Heart left ventricle (tissue), 16 donors: ENCODE results near the gene DCDC1. TPM values are rescaled to one million over a fixed set of nuclear protein-coding genes. Genes with fewer than 3 reads are reported as not detected.

Experiments
- ATAC-seq, 4 donors: fragments of 200-7000 bp; cut with Tn5 transposase; one replicate each; pipeline ENCODE4 v1.9.1; 2020 to 2022; ENCODE audit warnings: moderate library complexity in 4 of 4, mild to moderate bottlenecking in 3 of 4, moderate number of reproducible peaks in 1 of 4
- DNase-seq, 5 donors: peaks; one replicate each; pipeline ENCODE4 v3.0.0-alpha.2; 2020
- H3K27ac ChIP-seq, 12 donors: fragments of 200-600 bp; sonication (generic) in 4 of 12; one replicate each; pipeline versions ENCODE4 v1.5.0 to v1.8.0; 2016 to 2022; ENCODE audit warnings: mild to moderate bottlenecking in 2 of 12
- H3K27me3 ChIP-seq, 9 donors: fragments of 200-600 bp; sonication (generic) in 2 of 9; one replicate each; pipeline versions ENCODE4 v1.5.1 to v1.8.0; 2016 to 2022; ENCODE audit warnings: mild to moderate bottlenecking in 3 of 9
- H3K36me3 ChIP-seq, 9 donors: fragments of 200-600 bp; sonication (generic) in 2 of 9; one replicate each; pipeline versions ENCODE4 v1.5.0 to v1.8.0; 2018 to 2022; ENCODE audit warnings: mild to moderate bottlenecking in 2 of 9
- H3K4me1 ChIP-seq, 12 donors: fragments of 200-600 bp; sonication (generic) in 4 of 12; one replicate each; pipeline versions ENCODE4 v1.5.0 to v1.8.0; 2016 to 2022; ENCODE audit warnings: mild to moderate bottlenecking in 3 of 12
- H3K4me3 ChIP-seq, 12 donors: fragments of 200-600 bp; sonication (generic) in 4 of 12; one replicate each; pipeline versions ENCODE4 v1.5.0 to v1.8.0; 2017 to 2022; ENCODE audit warnings: mild to moderate bottlenecking in 9 of 12, moderate library complexity in 4 of 12
- H3K9me3 ChIP-seq, 12 donors: fragments of 200-600 bp; sonication (generic) in 4 of 12; one replicate each; pipeline versions ENCODE4 v1.5.0 to v1.8.0; 2016 to 2022; ENCODE audit warnings: mild to moderate bottlenecking in 1 of 12
- POLR2A ChIP-seq, 2 donors: fragments of 450-650 bp; IDR thresholded peaks; one replicate each; pipeline ENCODE4 v1.6.1; 2017; ENCODE audit warnings: antibody characterized with exemption in 2 of 2, mild to moderate bottlenecking in 2 of 2, moderate library complexity in 2 of 2
- WGBS, 4 donors: extraction: QIAGEN DNeasy Blood & Tissue Kit in 2 of 4; methylation state at CpG; one replicate each; pipeline versions ENCODE4 v1.1.5 to v1.1.7; 2013 to 2018; 5-methylcytosine and 5-hydroxymethylcytosine counted together
- intact Hi-C, 10 donors: fragments of 100-400 bp; cut with DNase I; formaldehyde crosslinking; loops; one replicate each; pipeline versions ENCODE4 v1.11.1 to v1.14.2; 2022
- polyA plus RNA-seq, 2 donors: library from polyadenylated mRNA; stranded (reverse); fragments of 200-250 nt; gene quantifications; one replicate each; pipeline ENCODE4 v1.2.3, GENCODE V29; 2013
- total RNA-seq, 9 donors: library from RNA; depleted of rRNA in 2 of 9; stranded (reverse); fragments of >200 nt in 2 of 9; fragmentation: NEBNext Ultra II Directional in 3 of 9; extraction: Animal tissue kit (Norgen Biotek cat#: 25700) in 3 of 9; gene quantifications; one replicate each; pipeline versions ENCODE4 v1.1.0 to v1.2.4, GENCODE V29; 2016 to 2023
- TF ChIP-seq, protein P1 (sequence below), 12 donors: fragments of 200-600 bp; sonication (generic) in 4 of 12; IDR thresholded peaks; one replicate each; pipeline versions ENCODE4 v1.5.0 to v1.8.0; 2018 to 2022; ENCODE audit warnings: antibody characterized with exemption in 12 of 12, mild to moderate bottlenecking in 5 of 12
- donor health status: ischemic (EF 13 %, LVEDD 7.1; RV severe dilation, severe dysfunction).
- donor health status: healthy with polysubstance abuse.
- donor health status: DM: no; HTN: yes; CAD: no.
- donor health status: DM: no; HTN: no; CAD: no.
- donor health status: ischemic (EF 25% LVEDD 6.9; RV normal size, moderate dysfunction).
- donor health status: ischemic (EF 25% LVEDD 5.7; RV mildly dilated, moderate dysfunction).
- donor health status: healthy.
- donor health status: DM: yes; HTN: yes; CAD: no.
- donor health status: ischemic (EF 35%, LVEDD 5.7; RV mildly dilated, moderate dysfunction).
- donor health status: nonischemic (EF 11% LVEDD 7.7; RV severe dilation, severe dysfunction).
- donor health status: DM: yes; HTN: yes; CAD: no.
- donor health status: PGD.
- donor health status: ischemic (EF 29% LVEDD 5.4; RV normal size, mild dysfunction).
- donor health status: nonischemic (EF 23%, LVEDD 6.1; RV moderate dilation, normal function).

DCDC1 gene
- total and polyA plus RNA-seq, 11 donors, result 0.07 to 1.0 (median 0.12) TPM; not detected in 7

DNA sequence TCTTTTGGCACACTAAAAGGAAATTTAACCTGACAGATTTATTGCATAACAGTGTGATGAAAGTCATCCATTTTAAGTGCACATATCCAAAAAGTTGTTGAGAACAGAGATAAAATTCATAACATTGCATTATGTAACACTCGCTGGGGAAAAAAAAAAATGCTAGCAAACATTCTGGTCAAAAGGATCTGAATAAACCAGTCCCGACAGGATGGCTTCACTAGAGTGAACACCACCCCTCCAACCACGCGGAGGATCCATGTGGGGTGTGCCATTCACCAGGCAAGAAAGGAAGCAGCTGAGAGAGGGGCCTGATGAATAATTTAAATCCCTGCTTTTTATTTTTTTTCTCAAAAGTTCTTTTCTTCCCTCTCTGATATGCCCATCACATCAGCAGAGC, 258.7 kb downstream of the DCDC1 start:
- Histone ChIP-seq H3K36me3 (no peaks in the 10 kb centered on the region), H3K27me3 (peaks cover 0 to 9% (median 0%) of the 10 kb centered on the region in 9 donors), H3K4me3 (no peak overlapping the region), H3K9me3 (no peaks in the 10 kb centered on the region), H3K27ac (no peak overlapping the region), H3K4me1 (no peaks in the 10 kb centered on the region)
- 48 to 53% (median 52%) methylated on average over 4 of the region's 4 CpGs for WGBS, 4 donors
- ATAC-seq (peak in 1 of 4 donors; percentile 28), DNase-seq (peak in 1 of 5 donors; percentile 24)
- TF ChIP-seq, protein P1, sequence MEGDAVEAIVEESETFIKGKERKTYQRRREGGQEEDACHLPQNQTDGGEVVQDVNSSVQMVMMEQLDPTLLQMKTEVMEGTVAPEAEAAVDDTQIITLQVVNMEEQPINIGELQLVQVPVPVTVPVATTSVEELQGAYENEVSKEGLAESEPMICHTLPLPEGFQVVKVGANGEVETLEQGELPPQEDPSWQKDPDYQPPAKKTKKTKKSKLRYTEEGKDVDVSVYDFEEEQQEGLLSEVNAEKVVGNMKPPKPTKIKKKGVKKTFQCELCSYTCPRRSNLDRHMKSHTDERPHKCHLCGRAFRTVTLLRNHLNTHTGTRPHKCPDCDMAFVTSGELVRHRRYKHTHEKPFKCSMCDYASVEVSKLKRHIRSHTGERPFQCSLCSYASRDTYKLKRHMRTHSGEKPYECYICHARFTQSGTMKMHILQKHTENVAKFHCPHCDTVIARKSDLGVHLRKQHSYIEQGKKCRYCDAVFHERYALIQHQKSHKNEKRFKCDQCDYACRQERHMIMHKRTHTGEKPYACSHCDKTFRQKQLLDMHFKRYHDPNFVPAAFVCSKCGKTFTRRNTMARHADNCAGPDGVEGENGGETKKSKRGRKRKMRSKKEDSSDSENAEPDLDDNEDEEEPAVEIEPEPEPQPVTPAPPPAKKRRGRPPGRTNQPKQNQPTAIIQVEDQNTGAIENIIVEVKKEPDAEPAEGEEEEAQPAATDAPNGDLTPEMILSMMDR (IDR thresholded peaks at IDR 0.05), result no peak
- no peak for TF ChIP-seq POLR2A (IDR thresholded peaks at IDR 0.05)
- intact Hi-C loops, result no loop called here

DNA sequence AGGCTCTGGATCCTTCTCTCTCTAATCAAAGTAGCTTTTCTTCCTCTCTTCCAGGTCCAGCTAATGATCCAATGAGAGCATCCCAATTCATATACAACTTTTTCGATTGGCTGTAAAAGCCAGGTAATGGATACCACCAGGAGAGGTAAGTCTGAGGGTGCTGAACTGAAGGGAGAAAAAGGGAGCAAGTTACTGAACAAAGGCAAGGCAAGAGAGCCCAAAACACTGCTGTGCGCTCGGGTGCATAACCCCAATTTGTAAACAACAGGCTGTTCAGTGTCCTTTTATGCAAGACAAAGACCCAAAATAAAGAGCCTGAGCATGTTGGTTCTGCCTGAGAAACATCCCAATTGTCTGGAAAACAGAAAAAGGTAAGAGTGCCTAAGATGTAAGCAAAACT, 260.1 kb downstream of the DCDC1 start:
- ATAC-seq, result no peak

DNA sequence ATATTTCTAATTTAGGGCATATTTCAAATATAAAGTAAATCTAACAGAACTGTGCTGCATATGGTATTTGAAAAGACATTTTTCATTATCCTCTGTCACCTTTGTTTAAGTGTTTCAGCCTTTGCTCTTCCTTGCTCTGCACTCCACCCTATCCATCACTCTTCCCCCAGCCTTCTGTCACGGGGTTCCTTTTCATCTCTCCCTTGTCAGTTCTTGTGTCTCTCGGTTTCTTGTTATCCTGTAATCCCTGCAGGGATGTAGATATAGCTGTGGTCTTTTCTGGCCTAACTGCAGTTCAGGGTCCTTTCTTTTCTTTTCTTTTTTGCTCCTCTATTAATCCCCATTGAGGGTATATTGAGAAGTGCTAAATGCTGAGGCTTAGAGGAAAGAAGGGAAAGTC, 261.9 kb downstream of the DCDC1 start:
- no peak for ATAC-seq
- 49 to 66% (median 63%) methylated on average over 2 of the region's 2 CpGs for WGBS, 4 donors
- Histone ChIP-seq H3K4me1 (no peaks in the 10 kb centered on the region), H3K4me3 (no peak overlapping the region), H3K36me3 (no peaks in the 10 kb centered on the region), H3K9me3 (no peaks in the 10 kb centered on the region), H3K27me3 (peaks cover 0 to 14% (median 0%) of the 10 kb centered on the region in 9 donors), H3K27ac (no peak overlapping the region)
- intact Hi-C loops, result loop anchor here in 6 of 10 donors (2.0 to 10.0 kb wide), 6 partner anchors 127 to 1070 kb away; no protein-coding TSS in a partner anchor
- no peak for DNase-seq
- TF ChIP-seq POLR2A (IDR thresholded peaks at IDR 0.05), result no peak
- TF ChIP-seq, protein P1 (IDR thresholded peaks at IDR 0.05), result no peak

More for the DNA sequence above, 260.1 kb downstream of the DCDC1 start:
- Histone ChIP-seq H3K27ac (no peak overlapping the region), H3K4me3 (no peak overlapping the region), H3K4me1 (no peaks in the 10 kb centered on the region), H3K27me3 (peaks cover 0 to 9% (median 0%) of the 10 kb centered on the region in 9 donors), H3K36me3 (no peaks in the 10 kb centered on the region), H3K9me3 (no peaks in the 10 kb centered on the region)
- WGBS, 4 donors, result 81 to 85% (median 84%) methylated on average over 3 of the region's 3 CpGs
- DNase-seq, result no peak
- TF ChIP-seq POLR2A (IDR thresholded peaks at IDR 0.05), result no peak
- TF ChIP-seq, protein P1 (IDR thresholded peaks at IDR 0.05), result no peak
- intact Hi-C loops, result loop anchor here in 6 of 10 donors (5.0 to 10.0 kb wide), 5 partner anchors 125 to 1068 kb away; no protein-coding TSS in a partner anchor

DNA sequence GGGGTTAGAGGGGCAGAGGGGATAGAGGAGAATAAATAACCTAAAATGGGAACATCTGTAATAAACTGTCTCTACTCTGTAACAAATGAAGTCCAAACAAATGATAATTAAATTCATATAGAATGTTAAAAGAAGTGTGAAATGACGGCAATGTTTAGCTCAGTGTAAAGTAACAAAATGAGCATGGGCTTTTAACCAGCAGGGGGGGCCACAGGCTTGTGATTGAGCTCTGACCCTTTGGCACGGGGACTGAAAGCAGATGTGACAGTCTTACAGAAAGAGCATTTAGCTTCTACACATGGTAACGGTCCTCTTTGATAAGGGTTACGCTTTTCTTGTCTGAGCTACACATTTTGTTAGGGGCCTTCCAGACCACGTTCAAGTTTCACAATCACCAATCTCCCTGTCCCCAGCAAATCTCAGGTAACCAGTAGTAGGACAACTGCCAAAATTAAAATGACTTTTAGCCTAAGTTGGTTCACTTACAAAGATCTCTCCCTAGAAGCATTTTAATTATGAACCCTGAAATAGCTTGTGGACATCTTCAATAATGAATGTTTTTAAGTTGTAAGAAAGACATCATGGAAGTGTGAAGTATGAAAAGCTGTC, 262.5 kb downstream of the DCDC1 start:
- 6 to 10% (median 6%) methylated on average over 5 of the region's 5 CpGs for WGBS, 4 donors
- ATAC-seq (peak in 2 of 4 donors; percentile 52 to 57), DNase-seq (peak in 4 of 5 donors; percentile 34 to 60 (median 41))
- Histone ChIP-seq H3K27me3 (peaks cover 0 to 14% (median 0%) of the 10 kb centered on the region in 9 donors), H3K4me1 (no peaks in the 10 kb centered on the region), H3K27ac (no peak overlapping the region), H3K9me3 (no peaks in the 10 kb centered on the region), H3K4me3 (no peak overlapping the region), H3K36me3 (no peaks in the 10 kb centered on the region)
- no peak for TF ChIP-seq POLR2A (IDR thresholded peaks at IDR 0.05)
- TF ChIP-seq, protein P1 (IDR thresholded peaks at IDR 0.05), result peak; percentile 37 to 76 (median 54)
- intact Hi-C loops, result loop anchor here in 6 of 10 donors (2.0 to 10.0 kb wide), 6 partner anchors 128 to 1070 kb away; no protein-coding TSS in a partner anchor
